Right lobe of liver (tissue), 6 donors: ENCODE data around the gene MTG1. TPM values are rescaled to one million over a fixed set of nuclear protein-coding genes. Genes with fewer than 3 reads are reported as not detected.
"Not testable (repeated sequence)": the region's sequence is repeated elsewhere in the genome, so short reads cannot be mapped to it uniquely, and the experiment has no call there.

ENCODE experiments used
- ATAC-seq, 4 donors: fragments of 200-7000 bp; cut with Tn5 transposase; one replicate each; pipeline ENCODE4 v1.9.1; 2020; ENCODE audit warnings: mild to moderate bottlenecking in 4 of 4, moderate library complexity in 4 of 4
- DNase-seq, 3 donors: peaks; one replicate each; pipeline ENCODE4 v3.0.0-alpha.2; 2020
- H3K27ac ChIP-seq, 3 donors: fragments of 200-600 bp; one replicate each; pipeline ENCODE4 v1.8.0; 2022
- H3K27me3 ChIP-seq, 2 donors: fragments of 200-600 bp; one replicate each; pipeline ENCODE4 v1.8.0; 2022
- H3K36me3 ChIP-seq, 4 donors: fragments of 200-600 bp; sonication (generic) in 1 of 4; one replicate each; pipeline versions ENCODE4 v1.5.1 to v1.8.0; 2017 to 2022; ENCODE audit warnings: control low read depth in 1 of 4
- H3K4me1 ChIP-seq, 4 donors: fragments of 200-600 bp; sonication (generic) in 1 of 4; one replicate each; pipeline versions ENCODE4 v1.5.1 to v1.8.0; 2017 to 2022; ENCODE audit warnings: control low read depth in 1 of 4
- H3K4me3 ChIP-seq, 3 donors: fragments of 200-600 bp; one replicate each; pipeline ENCODE4 v1.8.0; 2022
- H3K9me3 ChIP-seq, 4 donors: fragments of 200-600 bp; sonication (generic) in 1 of 4; one replicate each; pipeline versions ENCODE4 v1.5.1 to v1.8.0; 2017 to 2022; ENCODE audit warnings: control low read depth in 1 of 4
- POLR2A ChIP-seq: fragments of 450-650 bp; IDR thresholded peaks from one replicate; pipeline ENCODE4 v1.6.1; 2017; ENCODE audit warnings: antibody characterized with exemption, mild to moderate bottlenecking
- WGBS: methylation state at CpG from one replicate; pipeline ENCODE4 v1.1.6; 2018; ENCODE audit warnings: low coverage, low lambda C conversion rate; ENCODE audit not compliant: insufficient coverage; ENCODE audit errors: missing lambda C conversion rate; 5-methylcytosine and 5-hydroxymethylcytosine counted together
- intact Hi-C, 2 donors: fragments of 100-400 bp; cut with DNase I; formaldehyde crosslinking; loops; one replicate each; pipeline versions ENCODE4 v1.11.2 to v1.14.1; 2022
- total RNA-seq, 6 experiments: library from RNA; depleted of rRNA in 2 of 6; stranded (reverse); fragments of >200 nt in 2 of 6; fragmentation: NEBNext Ultra II Directional in 3 of 6; extraction: Animal tissue kit (Norgen Biotek cat#: 25700) in 3 of 6; gene quantifications; one replicate each; pipeline versions ENCODE4 v1.1.0 to v1.2.4, GENCODE V29; 2016 to 2023
- TF ChIP-seq, protein P1 (sequence below), 4 donors: fragments of 200-600 bp in 3 of 4; fragments of 450-650 bp in 1 of 4; IDR thresholded peaks; one replicate each; pipeline versions ENCODE4 v1.5.1 to v1.8.0; 2016 to 2022; ENCODE audit warnings: antibody characterized with exemption in 4 of 4, mild to moderate bottlenecking in 2 of 4
- donor health status: DM: no; HTN: yes; CAD: no.
- donor health status: DM: no; HTN: no; CAD: no.
- donor health status: DM: no; HTN: no; CAD: no.
- donor health status: DM: no; HTN: yes; CAD: no.
- donor health status: DM: no; HTN: yes; CAD: no.

Gene MTG1
- total RNA-seq, 6 experiments from 2014 or later: 25.1 to 45.7 (median 34.5) TPM

DNA sequence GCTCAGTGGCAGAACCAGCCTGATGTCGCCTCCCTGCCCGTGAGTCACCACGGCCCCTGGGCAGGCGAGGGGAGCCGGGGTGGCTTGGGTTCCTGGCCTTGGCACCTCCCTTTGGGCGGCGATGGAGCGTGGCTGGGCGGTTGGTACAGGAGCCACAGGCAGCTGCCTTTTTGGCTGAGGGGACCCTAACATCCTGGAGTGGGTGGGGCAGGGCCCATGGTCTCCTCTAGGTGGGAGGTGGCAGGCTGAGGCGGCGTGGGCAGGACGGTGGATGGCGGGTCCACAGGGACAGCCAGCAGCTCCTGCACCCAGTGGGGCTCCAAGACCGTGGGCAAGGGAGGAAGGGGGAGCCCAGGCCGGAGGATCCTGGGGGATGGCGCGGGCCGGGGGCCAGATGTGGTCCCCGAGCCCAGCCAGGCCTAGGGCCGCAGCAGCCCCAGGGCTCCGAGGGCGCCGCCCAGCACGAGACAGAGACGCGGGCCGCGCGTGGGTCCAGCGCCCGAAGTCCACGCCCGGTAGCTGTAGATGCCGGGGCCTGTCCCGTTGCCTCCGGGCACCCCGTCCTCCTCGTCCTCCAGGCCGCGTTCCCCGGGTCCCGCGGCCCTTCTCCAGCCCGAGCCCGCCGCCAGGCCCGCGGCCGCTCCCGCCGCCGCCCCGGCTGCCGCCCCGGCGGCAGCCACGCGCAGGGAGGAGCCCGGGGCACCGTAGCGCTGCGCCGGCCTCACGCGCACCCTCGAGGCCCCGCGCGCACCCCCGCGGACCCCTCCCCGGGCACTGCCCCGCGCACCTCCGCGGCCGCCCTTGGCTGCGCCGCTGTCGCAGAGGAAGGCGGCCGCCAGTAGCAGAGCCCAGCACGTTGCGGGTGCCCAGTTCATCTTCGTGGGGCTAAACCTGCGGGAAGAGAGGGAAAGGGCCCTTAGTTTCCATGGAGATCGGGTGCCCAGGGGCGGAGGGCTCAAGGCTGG lies 29.1 kb downstream of the MTG1 start:
- no peak overlapping the region for H3K27ac ChIP-seq
- 51% methylated on average over 5 of the region's 88 CpGs for whole genome bisulfite sequencing
- intact Hi-C loops: loop anchor here in 1 of 2 donors (10.0 kb wide), 1 partner anchor 152 kb away; no protein-coding TSS in a partner anchor
- TF ChIP-seq POLR2A: no peak
- TF ChIP-seq, protein P1, sequence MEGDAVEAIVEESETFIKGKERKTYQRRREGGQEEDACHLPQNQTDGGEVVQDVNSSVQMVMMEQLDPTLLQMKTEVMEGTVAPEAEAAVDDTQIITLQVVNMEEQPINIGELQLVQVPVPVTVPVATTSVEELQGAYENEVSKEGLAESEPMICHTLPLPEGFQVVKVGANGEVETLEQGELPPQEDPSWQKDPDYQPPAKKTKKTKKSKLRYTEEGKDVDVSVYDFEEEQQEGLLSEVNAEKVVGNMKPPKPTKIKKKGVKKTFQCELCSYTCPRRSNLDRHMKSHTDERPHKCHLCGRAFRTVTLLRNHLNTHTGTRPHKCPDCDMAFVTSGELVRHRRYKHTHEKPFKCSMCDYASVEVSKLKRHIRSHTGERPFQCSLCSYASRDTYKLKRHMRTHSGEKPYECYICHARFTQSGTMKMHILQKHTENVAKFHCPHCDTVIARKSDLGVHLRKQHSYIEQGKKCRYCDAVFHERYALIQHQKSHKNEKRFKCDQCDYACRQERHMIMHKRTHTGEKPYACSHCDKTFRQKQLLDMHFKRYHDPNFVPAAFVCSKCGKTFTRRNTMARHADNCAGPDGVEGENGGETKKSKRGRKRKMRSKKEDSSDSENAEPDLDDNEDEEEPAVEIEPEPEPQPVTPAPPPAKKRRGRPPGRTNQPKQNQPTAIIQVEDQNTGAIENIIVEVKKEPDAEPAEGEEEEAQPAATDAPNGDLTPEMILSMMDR (IDR thresholded peaks at IDR 0.05): no peak
- H3K36me3 ChIP-seq: no peaks in the 10 kb centered on the region
- H3K4me1 ChIP-seq: no peaks in the 10 kb centered on the region
- H3K27me3 ChIP-seq: no peaks in the 10 kb centered on the region
- DNase-seq: peak in 1 of 3 donors; percentile 50
- peak; percentile 13 to 31 (median 28) for ATAC-seq
- H3K4me3 ChIP-seq: no peak overlapping the region
- H3K9me3 ChIP-seq: no peaks in the 10 kb centered on the region

DNA sequence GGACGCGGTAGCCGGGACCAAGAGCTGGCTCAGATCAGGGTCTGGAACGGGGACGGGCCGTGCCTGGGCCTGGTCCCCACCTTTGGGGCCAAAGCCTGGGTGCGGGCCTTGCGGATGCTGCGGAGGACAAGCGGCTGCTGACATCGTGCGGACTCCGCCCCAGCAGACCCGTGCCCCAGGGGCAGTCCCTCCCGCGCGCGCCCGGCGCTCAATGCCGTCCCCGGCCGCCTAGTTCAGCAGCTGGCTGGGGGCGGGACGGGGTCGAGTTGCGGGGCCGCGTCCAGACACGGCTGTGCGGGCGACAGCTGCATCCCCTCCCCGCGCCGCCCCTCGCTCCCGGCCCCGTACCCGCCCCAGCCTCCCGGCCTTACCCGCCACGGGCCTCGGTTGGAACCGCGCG lies 30.1 kb downstream of the MTG1 start:
- H3K27ac ChIP-seq, H3K27me3 ChIP-seq, H3K4me3 ChIP-seq, DNase-seq, H3K36me3 ChIP-seq, H3K9me3 ChIP-seq, H3K4me1 ChIP-seq: not testable (repeated sequence)
- peak in 1 of 4 donors; percentile 14 for ATAC-seq
- intact Hi-C loops: loop anchor here in 1 of 2 donors (10.0 kb wide), 1 partner anchor 151 kb away; no protein-coding TSS in a partner anchor
- no CpG with 5 or more reads among the region's 46 CpGs for WGBS

DNA sequence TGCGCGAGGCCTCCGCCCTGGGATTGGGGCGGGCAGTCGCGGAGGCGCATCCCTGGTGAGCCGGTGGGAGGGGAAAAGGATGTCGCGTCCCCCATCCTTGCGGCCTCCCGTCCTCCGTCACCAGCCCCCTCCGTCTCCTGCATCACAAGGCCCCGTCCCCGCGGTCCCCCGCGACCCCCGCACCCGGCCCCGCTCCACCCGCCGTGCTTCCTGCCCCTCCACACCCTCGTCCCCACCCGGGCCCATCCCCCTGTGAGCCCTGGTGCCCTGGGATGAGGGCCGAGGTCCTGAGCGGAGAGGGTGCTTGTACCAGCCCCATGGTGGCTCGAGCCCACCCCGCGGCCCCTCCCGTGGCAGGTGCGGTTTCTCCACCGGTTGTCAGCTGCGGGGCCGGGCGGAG lies 30.6 kb downstream of the MTG1 start, which contains the start of gene SPRN:
Gene SPRN, minus strand, starts transcription at position 25 of the 400 bp plus-strand sequence. CDS start 944 bp downstream, outside the sequence.
- DNase-seq, H3K4me1 ChIP-seq, ATAC-seq, H3K36me3 ChIP-seq, H3K27me3 ChIP-seq, H3K27ac ChIP-seq, H3K4me3 ChIP-seq, H3K9me3 ChIP-seq: not testable (repeated sequence)
- intact Hi-C loops: loop anchor here in 1 of 2 donors (10.0 kb wide), 1 partner anchor 150 kb away; no protein-coding TSS in a partner anchor
- no CpG with 5 or more reads among the region's 37 CpGs for WGBS

DNA sequence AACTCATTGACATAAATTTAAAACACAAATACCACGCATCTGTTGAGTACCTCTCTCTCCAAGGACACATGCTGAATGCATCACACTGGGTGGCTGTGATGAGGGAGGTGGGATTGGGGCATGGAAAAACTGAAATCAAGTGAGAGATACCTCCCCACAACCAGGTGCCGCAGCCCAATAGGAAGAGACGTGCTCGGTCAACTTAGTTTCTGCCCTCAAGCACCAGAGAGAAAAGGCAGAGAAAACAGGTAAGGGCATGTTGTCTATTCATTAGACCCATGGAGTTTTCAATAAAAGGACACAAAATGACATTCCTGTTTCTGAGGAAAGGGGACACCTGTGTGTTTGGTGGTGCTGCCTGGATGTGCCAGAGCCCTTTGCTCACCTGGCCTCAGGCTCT lies 35.6 kb downstream of the MTG1 start:
- 43% methylated on average over 1 of the region's 4 CpGs for WGBS
- H3K27me3 ChIP-seq, H3K36me3 ChIP-seq, H3K4me3 ChIP-seq, H3K4me1 ChIP-seq, DNase-seq, H3K27ac ChIP-seq, H3K9me3 ChIP-seq, ATAC-seq: not testable (repeated sequence)
- intact Hi-C loops: loop anchor here in 1 of 2 donors (10.0 kb wide), 1 partner anchor 145 kb away; no protein-coding TSS in a partner anchor

DNA sequence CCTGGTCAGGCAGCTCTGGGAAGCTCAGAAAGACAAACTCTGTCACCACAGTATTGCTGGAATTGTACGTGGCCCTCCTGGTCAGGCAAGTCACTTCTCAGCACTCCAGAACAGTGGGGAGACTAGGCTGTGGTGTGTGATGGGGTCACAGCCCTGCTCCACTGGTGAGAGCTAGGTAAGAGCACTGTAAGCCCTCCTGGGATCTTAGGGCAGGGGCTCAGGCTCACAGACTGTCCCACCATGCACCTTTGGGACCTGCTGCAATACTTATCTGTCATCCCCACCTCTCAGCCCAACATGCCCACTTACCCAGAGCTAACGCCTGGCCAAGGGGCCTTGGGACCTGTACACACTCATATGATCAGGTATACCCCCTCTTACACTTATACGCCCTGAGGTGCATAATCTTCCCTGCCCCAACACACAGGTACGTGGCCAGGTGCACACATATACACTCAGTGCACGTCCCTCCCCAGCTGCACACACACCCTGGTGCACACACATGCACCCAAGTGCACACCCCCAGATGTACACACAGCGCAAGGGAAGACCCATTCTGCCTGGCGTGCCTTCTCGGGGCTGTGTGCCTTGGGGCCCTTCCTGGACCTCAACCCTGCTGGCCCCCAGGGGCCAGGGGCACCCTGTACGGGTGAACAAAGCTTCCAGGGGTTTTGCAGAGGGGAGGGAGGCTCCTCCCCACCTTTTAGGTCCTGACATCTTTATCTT lies 38.1 kb downstream of the MTG1 start:
- H3K36me3 ChIP-seq, intact Hi-C loops, H3K4me1 ChIP-seq, H3K9me3 ChIP-seq, H3K27me3 ChIP-seq, H3K27ac ChIP-seq, H3K4me3 ChIP-seq, DNase-seq: not testable (repeated sequence)
- WGBS: 57% methylated on average over 5 of the region's 9 CpGs
- ATAC-seq: peak in 2 of 4 donors; percentile 21 to 41

DNA sequence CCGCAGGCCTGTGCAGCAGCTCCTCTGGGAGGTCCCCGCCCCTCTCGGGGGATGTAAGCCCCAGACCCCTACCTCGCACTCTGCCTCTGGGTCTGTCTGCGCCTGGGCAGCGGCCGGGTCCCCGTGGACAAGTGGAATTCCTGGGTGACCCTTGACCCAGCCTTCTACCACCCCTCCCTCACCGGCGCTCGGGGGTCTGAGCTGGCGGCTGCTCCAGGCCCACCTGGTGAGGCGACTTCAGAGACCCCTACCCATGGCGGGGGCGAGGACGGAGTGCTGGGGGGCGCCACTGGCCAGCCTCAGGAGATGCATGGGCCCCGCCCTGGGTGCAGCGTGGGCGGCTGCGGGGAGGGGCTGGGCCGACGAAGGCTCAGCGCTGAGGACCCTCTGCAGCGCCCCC lies 38.8 kb downstream of the MTG1 start:
- H3K36me3 ChIP-seq, H3K4me3 ChIP-seq, intact Hi-C loops, DNase-seq, H3K27ac ChIP-seq, H3K27me3 ChIP-seq, H3K4me1 ChIP-seq, H3K9me3 ChIP-seq: not testable (repeated sequence)
- ATAC-seq: peak in 2 of 4 donors; percentile 9 to 34
- no CpG with 5 or more reads among the region's 25 CpGs for WGBS
